Cardiac septum (tissue), 1 donor: ENCODE results near the gene HOXC9. TPM values are rescaled to one million over a fixed set of nuclear protein-coding genes. Genes with fewer than 3 reads are reported as not detected.

Experiments used
- DNase-seq: peaks from one replicate; pipeline ENCODE4 v3.0.0-alpha.2; 2020; ENCODE audit warnings: low spot score
- intact Hi-C: fragments of 100-400 bp; cut with DNase I; formaldehyde crosslinking; loops from one replicate; pipeline ENCODE4 v1.14.0; 2022
- long read RNA-seq: library from polyadenylated mRNA; unstranded; transcript quantifications from one replicate; pipeline ENCODE4 v2.0.0, GENCODE V29; 2021
- total RNA-seq: library from RNA; stranded (reverse); fragmentation: NEBNext Ultra II Directional; extraction: Animal tissue kit (Norgen Biotek cat#: 25700); gene quantifications from one replicate; pipeline ENCODE4 v1.2.1, GENCODE V29; 2021
- donor health status: DM: no; HTN: no; CAD: no.

The HOXC9 gene
- not detected for total RNA-seq
- long read RNA-seq: 0 reads

DNA sequence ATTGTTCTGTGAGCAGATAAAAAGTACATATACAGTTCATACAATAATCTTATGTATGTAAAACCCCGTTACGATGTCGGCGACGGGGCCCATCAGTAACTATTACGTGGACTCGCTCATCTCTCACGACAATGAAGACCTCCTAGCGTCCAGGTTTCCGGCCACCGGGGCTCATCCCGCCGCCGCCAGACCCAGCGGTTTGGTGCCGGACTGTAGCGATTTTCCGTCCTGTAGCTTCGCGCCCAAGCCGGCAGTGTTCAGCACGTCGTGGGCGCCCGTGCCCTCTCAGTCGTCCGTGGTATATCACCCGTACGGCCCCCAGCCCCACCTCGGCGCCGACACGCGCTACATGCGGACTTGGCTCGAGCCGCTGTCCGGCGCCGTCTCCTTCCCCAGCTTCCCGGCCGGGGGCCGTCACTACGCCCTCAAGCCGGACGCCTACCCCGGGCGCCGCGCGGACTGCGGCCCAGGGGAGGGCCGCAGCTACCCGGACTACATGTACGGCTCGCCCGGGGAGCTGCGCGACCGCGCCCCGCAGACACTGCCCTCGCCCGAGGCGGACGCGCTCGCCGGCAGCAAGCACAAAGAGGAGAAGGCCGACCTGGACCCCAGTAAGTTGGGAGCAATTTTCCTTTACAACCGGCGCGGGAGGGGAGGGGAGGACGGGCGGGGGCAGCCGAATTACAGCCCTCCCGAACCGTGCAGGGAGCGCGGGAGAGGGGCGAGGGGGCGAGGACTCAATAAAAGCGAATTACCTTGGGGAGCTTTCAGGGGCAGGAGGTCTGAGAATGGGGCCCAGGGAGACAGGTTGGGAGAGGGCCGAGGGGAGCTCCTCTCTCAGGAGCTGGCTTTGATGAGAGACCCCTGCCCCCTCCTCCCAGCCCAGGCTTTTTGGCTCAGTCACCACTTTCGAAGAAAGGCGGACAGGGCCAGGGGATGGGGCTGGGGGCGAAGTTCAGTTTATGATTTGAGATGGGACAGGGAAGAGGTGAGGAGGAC, at the start of gene HOXC9:
HOXC9 (plus strand) TSS at position 46 of the 999 bp plus-strand sequence; CDS start at position 74, 28 bp downstream.
- no peak for DNase-seq
- intact Hi-C loops: no loop called here

GRCh38 chr12:53950437-53950773, 49.6 kb upstream of the HOXC9 start:
- DNase-seq: no peak

DNA sequence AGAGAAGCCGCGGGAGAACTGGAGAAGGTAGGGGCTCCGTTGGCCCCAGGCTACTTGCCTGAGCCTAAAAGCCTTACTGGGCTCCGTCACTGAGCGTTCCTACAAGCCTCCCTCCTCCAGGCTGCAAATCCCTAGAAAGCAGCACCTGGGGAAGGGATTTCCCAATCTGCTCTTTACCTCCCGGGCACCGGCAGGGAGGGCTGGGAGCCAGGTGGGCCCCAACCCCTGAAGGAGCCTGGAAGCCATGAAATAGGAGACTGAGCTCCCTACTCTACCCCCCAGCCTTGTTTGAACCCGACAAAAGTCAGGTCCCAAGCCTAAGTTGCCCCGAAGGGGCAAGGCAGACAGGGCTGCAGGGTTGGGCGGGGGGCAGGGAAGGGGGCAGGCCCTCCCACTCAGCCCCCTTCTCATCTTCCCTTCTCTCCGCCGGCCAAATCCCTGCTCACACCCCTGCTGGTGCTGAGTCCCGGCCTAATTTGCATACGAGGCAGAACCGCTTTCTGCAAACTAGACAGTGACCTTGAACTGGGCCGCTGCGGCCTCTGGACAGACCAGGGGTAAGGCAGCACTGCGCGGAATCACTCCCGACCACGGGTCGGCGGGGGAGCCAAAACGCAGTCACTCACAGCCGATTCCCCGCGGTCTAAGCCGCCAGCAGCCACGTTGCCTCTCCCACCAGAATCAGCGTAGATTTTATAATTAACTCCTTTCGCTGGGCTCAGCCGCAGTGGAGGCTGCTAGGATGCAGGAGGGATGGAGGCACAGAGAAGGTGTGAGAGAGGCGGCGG, 49.0 kb upstream of the HOXC9 start:
- DNase-seq: no peak

More at GRCh38 chr12:53950437-53950773, 49.6 kb upstream of the HOXC9 start:
- intact Hi-C loops: no loop called here

DNA sequence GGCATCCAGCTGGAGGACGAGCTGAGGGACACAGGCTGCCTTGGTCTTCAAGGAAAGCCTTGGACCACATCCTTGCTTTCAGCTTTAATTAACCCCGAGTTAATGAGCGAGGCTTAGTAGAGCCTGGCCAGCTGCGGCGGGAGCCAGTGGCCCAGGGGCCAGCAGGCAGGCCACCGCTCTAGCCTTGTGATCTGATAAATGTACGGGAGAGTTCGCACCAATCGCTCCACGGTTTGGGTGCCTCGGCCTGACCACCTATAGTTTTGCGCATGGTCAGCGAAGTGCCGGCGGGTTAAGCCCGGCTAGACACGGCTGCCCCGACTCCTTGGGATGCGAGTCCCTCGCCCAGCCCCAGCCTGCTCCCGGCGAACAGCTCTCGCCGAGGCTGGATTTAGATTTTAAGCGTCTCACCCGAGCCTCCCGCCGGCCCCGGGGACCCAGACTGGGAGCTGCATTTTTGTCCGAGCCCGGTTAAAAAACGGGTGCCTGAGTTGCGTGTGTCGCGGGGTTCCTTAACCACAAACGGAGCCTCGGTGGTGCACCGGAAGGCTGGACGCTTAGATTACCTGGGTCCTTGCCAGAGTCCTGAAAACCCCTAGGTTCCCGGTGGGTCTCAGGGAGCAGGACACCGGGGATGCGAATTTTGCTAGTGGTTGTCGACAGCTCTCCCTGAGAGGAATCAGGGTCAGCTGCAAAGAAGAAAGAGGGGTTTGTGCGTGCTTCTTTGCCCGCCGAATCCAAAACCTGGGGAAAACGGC, 48.2 kb upstream of the HOXC9 start:
- no peak for DNase-seq
- intact Hi-C loops: no loop called here

More for the DNA sequence above, 49.0 kb upstream of the HOXC9 start:
- intact Hi-C loops: no loop called here

DNA sequence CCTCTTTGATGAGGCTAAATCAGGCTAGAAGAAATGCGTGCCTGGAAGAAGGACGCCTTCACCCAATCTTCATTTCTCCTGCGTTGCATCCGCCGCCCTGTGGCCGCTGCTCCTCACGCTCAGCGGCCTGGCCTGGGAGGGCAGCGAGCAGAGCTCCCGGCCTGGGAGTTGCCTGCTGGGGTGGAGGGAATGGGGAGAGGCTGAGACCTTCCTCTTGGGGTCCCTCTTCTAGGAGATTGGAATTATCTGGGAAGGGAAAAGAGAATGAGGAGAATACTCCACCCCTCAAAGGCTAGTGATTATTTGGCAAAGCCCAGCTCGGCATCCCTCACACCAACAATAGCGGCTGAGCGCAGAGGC, 47.6 kb upstream of the HOXC9 start:
- intact Hi-C loops: no loop called here

GRCh38 chr12:53952871-53953734, 46.9 kb upstream of the HOXC9 start:
- no peak for DNase-seq
- intact Hi-C loops: no loop called here

More for the DNA sequence above, 47.6 kb upstream of the HOXC9 start:
- DNase-seq: no peak

DNA sequence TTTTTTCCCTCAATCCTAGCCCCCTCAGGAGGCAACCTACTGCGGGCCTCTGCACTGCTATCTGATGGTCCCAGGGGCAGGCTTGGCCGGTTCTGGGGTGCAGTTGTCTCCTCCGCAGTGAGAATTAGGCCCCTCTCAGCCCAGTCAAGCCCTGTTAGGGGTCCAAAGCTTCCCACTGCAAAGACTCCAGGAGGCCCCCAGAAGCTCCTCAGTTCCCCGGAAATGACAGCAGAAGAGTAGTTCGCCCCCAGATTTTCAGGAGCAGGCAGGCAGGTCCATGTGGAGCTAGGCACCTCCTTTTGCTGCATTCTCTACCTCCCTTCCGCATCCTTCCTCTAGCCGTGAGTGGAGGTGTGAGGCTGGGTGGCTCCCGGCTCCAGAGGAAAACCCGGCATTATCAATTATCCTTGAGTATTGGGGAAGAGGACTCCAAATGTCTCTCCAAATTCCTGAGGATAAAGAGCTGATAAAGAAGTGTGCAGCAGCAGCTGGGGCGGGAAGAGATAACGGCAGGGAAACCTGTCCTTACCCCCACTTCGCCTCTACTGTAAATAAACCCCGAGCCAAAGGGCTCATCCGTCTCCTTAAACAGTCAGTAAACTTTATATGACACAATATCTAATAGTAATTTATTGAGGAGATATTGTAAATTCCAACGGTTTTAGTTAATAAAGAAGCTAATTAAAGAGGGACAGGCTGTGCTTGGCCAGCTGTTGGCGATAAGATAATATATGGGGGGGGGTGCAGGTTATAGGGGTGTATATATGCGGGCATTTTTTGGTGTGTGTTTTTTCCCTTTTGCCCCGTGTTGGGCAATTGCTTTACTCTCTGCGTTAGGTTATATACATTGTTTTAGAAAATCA, 45.9 kb upstream of the HOXC9 start:
- no peak for DNase-seq
- intact Hi-C loops: no loop called here

- intact Hi-C loops: no loop called here
Measured at GRCh38 chr12:53954694-53955035, 45.3 kb upstream of the HOXC9 start, which contains the start of gene HOXC12. TSS of gene HOXC12 (plus strand) at chr12:53954903. CDS start at chr12:53954930, 27 bp downstream.

GRCh38 chr12:53955036-53955775, 44.8 kb upstream of the HOXC9 start:
- no peak for DNase-seq
- intact Hi-C loops: no loop called here

More at GRCh38 chr12:53954694-53955035, 45.3 kb upstream of the HOXC9 start, which contains the start of gene HOXC12:
- DNase-seq: no peak

- no peak for DNase-seq
- intact Hi-C loops: no loop called here
Measured at GRCh38 chr12:53955776-53956250, 44.1 kb upstream of the HOXC9 start.

DNA sequence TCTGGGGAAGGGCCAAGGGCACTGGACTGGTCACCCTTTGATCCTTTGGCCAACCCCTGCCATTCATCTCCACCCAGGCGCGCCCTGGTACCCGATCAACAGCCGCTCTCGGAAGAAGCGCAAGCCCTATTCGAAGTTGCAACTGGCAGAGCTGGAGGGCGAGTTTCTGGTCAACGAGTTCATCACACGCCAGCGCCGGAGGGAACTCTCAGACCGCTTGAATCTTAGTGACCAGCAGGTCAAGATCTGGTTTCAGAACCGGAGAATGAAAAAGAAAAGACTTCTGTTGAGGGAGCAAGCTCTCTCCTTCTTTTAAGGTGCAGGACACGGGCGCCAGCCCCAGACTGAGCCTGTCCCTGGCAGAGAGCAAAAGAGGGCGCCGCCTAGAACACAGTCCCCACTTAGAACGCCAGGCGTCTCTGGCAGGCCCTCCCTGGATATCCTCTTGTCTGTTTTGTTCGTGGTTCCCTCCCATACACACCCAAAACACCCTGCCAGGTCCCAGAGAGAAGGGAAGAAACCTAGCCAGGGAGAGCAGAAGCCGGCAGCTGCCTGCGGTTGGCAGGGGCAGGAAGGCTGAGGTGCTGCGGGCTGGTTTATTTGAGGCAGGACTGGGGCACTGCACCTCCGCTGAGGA, 43.6 kb upstream of the HOXC9 start:
- no peak for DNase-seq
- intact Hi-C loops: no loop called here

DNA sequence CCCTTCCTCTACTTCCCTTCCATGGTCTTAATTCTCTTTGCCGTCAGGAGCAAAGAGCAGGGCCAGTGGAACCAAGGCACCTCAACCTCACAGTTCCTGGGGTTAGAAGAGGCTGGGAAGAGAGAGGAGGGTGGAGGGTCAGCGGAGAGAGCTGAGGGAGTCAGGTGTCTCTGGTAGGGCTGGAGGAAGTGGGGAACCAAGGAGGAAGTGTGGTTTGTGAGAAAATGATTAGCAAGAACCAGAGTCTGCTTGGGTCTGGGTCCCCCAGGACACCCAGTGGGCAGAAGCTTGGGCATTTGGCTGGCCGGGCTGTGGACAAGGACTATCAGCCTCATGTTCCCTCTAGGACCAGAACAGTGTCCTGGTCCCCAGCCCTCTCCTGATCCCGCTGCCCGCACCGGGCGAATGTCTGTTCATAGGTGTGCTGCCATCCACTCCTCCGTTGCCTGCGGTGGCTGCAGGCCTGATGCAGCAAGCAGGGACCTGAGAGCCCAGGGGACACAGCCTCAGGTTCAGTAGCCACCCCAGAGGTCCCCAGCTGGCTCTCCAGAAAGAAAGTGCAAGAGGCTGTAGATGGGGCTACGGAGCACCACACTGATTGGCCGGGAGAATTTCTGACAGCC, 42.9 kb upstream of the HOXC9 start:
- intact Hi-C loops: no loop called here
- no peak for DNase-seq

DNA sequence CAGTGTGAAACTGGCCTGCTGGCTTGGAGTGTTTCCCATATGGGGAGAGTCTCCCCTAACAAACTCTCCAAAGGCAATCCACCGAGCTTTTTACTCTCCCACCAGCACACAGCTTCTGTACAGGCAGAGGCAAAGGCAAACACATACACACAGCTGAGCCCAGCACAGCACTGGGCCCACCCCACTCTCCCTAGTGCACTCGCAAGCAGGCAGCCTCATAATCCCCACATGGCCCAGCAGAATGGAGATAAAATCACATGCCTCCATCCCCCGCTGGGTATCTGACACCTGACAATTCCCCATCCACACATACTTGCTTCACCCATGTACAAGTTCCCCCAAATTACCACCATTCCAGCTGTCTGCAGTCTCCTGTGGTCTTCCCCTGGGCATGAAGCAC, 41.8 kb upstream of the HOXC9 start:
- no peak for DNase-seq
- intact Hi-C loops: no loop called here

- intact Hi-C loops: no loop called here
- no peak for DNase-seq
Measured at GRCh38 chr12:53959314-53959713, 40.6 kb upstream of the HOXC9 start.

DNA sequence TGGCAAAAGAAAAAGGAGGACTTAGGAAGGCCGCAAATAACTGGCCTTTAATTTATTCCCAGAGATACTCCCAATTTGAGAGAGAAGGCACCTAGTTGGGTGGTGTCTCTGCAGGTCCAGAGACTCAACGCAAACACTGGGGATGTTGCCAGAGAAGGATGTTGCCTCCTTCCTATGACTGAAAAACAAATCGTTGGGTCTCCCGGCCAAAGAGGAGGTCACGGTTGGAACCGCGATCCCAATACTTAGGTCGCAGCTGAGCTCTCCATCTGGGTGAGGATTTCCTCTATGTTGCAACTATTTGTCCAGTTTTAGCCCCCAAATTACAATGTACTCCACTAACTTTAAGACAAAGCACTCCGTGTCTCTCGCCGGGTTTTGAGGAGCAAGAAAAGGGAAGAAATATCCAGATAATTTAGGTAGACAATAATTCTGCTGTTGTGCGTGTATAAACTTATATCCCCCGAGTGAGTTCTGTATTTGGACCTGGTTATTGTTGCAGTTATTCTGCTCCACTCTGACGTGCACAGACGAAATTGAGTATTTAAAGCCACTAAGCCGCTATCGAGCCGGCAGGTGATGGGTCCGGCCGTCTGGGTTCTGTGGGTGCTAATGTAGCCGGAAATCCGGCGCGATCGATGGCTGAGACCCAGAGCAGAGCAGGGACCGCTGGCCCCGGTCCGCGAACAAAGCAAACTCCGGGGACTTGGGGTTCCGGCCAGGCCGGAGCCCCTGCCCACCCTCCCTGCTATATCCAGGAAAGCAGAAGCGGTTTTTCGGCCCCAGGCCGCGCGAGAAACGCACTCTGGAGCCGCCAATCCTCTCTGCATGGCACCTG, 39.6 kb upstream of the HOXC9 start:
- intact Hi-C loops: no loop called here
- DNase-seq: peak; percentile 53
